ENCODE measurements around the gene PSMB11.

Gene PSMB11

GRCh38 chr14:23021889-23022442, 20.0 kb upstream of the PSMB11 start:
- Histone ChIP-seq H3K9me3 (replicated peaks in 1 of 11) (no peaks in the 10 kb centered on the region), H3K27ac (no peak overlapping the region), H3K4me1 (peaks cover 0 to 20% (median 7%) of the 10 kb centered on the region in 10 experiments; a peak in 10 of 20 replicates)

DNA sequence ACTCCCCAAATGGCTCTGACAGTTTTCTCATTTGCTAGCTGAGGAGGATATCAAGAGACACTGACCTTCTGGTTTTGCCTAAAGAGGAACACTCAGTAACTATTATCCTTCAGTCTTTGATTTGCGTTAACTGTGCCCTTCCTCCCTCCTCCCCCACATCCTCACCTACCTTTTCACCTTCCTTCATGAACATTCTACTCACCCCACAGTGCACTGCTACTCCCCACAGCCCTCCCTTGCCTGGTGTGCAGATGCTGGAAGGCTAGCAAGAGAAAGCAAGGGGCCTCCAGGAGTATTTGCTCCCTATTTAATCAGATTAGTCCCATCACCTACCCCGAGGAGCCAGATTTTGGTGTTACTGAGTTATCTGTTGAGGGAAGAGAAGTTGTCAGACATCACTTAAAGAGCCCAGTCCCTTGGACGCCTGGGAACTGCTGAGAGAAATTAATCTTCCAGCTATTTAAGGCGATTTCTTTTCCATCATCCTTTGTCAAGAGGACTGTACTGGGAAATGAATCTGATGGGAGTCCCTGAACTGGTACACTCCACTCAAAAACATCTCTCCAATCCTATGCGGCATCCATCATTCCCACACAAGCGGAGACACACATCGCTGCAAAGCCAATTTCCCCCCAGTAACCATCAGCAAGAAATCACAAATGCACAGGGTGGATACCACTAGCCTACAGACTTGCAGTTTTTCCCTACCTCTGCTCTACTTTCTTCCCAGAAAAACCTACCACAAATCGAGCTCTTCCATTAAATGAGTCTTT, 18.8 kb upstream of the PSMB11 start:
- no peaks in the 10 kb centered on the region for H3K9me3 ChIP-seq (replicated peaks in 1 of 11)
- TF ChIP-seq Cebpa-rat (IDR thresholded peaks at IDR 0.05) = no peak
- 0 out of 22 replicates have a peak overlapping the region, but pooled peaks of 2 of the 11 experiments have one; percentile 10 to 16 for H3K9ac ChIP-seq
- H3K4me2 ChIP-seq = no peak overlapping the region
- H3K27ac ChIP-seq = no peak overlapping the region
- H3K4me1 ChIP-seq = peaks cover 0 to 26% (median 9%) of the 10 kb centered on the region in 10 experiments; a peak in 13 of 20 replicates
- H3K27me3 ChIP-seq = no peaks in the 10 kb centered on the region
- peaks cover 0 to 44% (median 25%) of the 10 kb centered on the region in 11 experiments; a peak in 16 of 22 replicates for H4K20me1 ChIP-seq
- no peak overlapping the region for H3K4me3 ChIP-seq
- peaks cover 48 to 79% (median 70%) of the 10 kb centered on the region in 11 experiments for H3K36me3 ChIP-seq

More at GRCh38 chr14:23021889-23022442, 20.0 kb upstream of the PSMB11 start:
- no peak overlapping the region for H3K4me2 ChIP-seq
- H3K36me3 ChIP-seq = peaks cover 38 to 66% (median 57%) of the 10 kb centered on the region in 11 experiments
- TF ChIP-seq Cebpa-rat (IDR thresholded peaks at IDR 0.05) = no peak
- no peak overlapping the region for H3K4me3 ChIP-seq
- no peak overlapping the region for H3K9ac ChIP-seq
- H4K20me1 ChIP-seq = peaks cover 0 to 35% (median 21%) of the 10 kb centered on the region in 11 experiments; a peak in 13 of 22 replicates
- no peaks in the 10 kb centered on the region for H3K27me3 ChIP-seq

- 0 out of 22 replicates have a peak overlapping the region, but pooled peaks of 1 of the 11 experiments have one; percentile 10 for H3K9ac ChIP-seq
- H3K27me3 ChIP-seq = no peaks in the 10 kb centered on the region
- peaks cover 54 to 84% (median 75%) of the 10 kb centered on the region in 11 experiments for H3K36me3 ChIP-seq
- TF ChIP-seq Cebpa-rat (IDR thresholded peaks at IDR 0.05) = no peak
- H4K20me1 ChIP-seq = peaks cover 0 to 49% (median 30%) of the 10 kb centered on the region in 11 experiments; a peak in 16 of 22 replicates
- H3K4me2 ChIP-seq = no peak overlapping the region
- H3K9me3 ChIP-seq (replicated peaks in 1 of 11) = no peaks in the 10 kb centered on the region
- H3K4me3 ChIP-seq = no peak overlapping the region
- H3K27ac ChIP-seq = no peak overlapping the region
- peaks cover 4 to 32% (median 13%) of the 10 kb centered on the region in 10 experiments for H3K4me1 ChIP-seq
Observed at GRCh38 chr14:23023795-23024152, 18.2 kb upstream of the PSMB11 start.

DNA sequence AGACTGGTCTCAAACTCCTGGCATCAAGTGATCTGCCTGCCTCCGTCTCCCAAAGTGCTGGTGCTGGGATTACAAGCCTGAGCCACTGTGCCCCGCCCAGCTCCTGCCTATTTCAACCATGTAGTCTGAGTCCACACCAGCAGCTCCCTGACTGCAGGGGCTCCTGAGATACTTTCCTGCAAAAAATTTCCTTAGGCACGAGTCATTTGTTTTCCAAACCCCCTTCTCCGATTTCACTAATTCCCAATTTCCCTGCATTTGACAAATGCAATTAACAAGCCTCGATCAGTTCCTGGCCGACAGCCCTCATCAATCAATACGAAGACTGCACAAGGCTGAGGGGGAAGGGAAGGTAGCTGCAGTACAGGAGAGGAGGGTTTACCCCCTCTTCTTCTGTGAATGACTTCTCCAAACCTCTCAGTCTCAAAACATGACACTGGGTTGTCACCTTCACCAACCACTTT, 17.4 kb upstream of the PSMB11 start:
- H4K20me1 ChIP-seq = peaks cover 0 to 57% (median 36%) of the 10 kb centered on the region in 11 experiments; a peak in 16 of 22 replicates
- H3K9me3 ChIP-seq (replicated peaks in 1 of 11) = no peaks in the 10 kb centered on the region
- no peak overlapping the region; a peak in 1 of 22 replicates for H3K9ac ChIP-seq
- peaks cover 13 to 40% (median 22%) of the 10 kb centered on the region in 10 experiments for H3K4me1 ChIP-seq
- no peak overlapping the region for H3K27ac ChIP-seq
- peak overlapping the region in 1 of 11 experiments; percentile 42; a peak in 1 of 22 replicates for H3K4me2 ChIP-seq
- TF ChIP-seq Cebpa-rat (IDR thresholded peaks at IDR 0.05) = no peak
- H3K4me3 ChIP-seq = no peak overlapping the region
- H3K36me3 ChIP-seq = peaks cover 62 to 93% (median 83%) of the 10 kb centered on the region in 11 experiments
- H3K27me3 ChIP-seq = no peaks in the 10 kb centered on the region

DNA sequence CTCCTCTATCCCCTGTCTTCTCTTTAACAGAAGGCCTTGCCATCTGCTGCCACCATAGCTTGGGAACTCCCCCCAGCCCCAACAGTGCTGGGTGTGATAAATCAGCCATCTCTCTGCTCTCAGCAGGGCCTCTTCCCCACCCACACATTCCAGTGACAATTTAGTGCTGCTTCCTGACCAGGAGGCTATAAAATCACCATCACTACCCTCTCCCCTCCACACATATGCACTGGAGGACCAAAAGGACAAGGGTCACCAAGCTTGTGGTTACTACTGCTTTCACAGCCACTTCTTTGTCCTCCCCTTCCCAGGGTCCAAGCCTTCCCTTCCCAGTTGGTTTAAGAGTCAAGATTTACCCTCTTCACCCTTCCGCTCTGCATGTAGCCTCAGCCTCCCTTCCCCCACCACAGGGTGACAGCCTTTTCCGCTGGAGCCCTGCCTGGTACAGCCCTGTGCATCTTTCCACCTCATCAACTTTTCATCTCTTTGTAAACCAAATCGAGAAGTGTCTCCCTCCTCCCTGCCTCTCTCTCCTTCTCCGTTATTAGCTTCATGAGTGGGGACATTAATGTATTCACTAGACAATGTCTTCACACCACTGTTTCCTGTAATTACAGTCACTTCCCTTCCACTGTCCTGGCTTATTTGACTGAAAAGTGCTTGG, 16.7 kb upstream of the PSMB11 start:
- TF ChIP-seq Cebpa-rat (IDR thresholded peaks at IDR 0.05) = no peak
- H3K36me3 ChIP-seq = peaks cover 62 to 96% (median 85%) of the 10 kb centered on the region in 11 experiments
- peaks cover 13 to 43% (median 22%) of the 10 kb centered on the region in 10 experiments for H3K4me1 ChIP-seq
- no peak overlapping the region for H3K4me3 ChIP-seq
- H3K9ac ChIP-seq = peak overlapping the region in 1 of 11 experiments; percentile 19; a peak in 2 of 22 replicates
- no peak overlapping the region for H3K27ac ChIP-seq
- H3K27me3 ChIP-seq = no peaks in the 10 kb centered on the region
- H4K20me1 ChIP-seq = peaks cover 0 to 59% (median 36%) of the 10 kb centered on the region in 11 experiments; a peak in 16 of 22 replicates
- no peaks in the 10 kb centered on the region for H3K9me3 ChIP-seq (replicated peaks in 1 of 11)
- peak overlapping the region in 4 of 11 experiments; percentile 11 to 42 (median 36); a peak in 6 of 22 replicates for H3K4me2 ChIP-seq

DNA sequence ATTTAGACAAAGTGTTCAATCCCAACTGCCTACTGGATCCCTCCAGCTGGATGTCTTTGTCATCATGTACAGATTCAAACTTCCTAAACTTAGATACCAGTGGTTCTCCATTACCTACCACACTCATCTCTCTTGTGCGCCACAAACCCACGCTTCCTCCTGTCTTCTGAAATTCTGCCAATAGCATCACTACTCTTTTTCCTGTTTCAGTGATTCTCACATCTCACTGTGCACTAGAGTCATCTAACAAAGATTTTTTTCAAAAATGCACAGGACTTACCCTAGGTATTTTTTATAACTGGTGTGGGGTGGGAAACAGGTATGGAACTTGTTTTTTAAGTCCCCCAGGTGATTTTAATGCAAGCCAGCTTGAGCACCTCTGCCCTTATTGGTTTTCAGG, 13.2 kb upstream of the PSMB11 start:
- peaks cover 28 to 66% (median 42%) of the 10 kb centered on the region in 10 experiments for H3K4me1 ChIP-seq
- H3K9me3 ChIP-seq (replicated peaks in 1 of 11) = no peaks in the 10 kb centered on the region
- peak overlapping the region; percentile 39 to 73 (median 54); a peak in 21 of 22 replicates for H3K4me2 ChIP-seq
- H3K9ac ChIP-seq = peak overlapping the region in 2 of 11 experiments; percentile 5 to 10; a peak in 1 of 22 replicates
- H3K27me3 ChIP-seq = no peaks in the 10 kb centered on the region
- H3K27ac ChIP-seq = 0 out of 22 replicates have a peak overlapping the region, but pooled peaks of 1 of the 11 experiments have one; percentile 3
- peaks cover 79 to 98% (median 95%) of the 10 kb centered on the region in 11 experiments for H3K36me3 ChIP-seq
- no peak overlapping the region; a peak in 1 of 20 replicates for H3K4me3 ChIP-seq
- TF ChIP-seq Cebpa-rat (IDR thresholded peaks at IDR 0.05) = no peak
- H4K20me1 ChIP-seq = peaks cover 0 to 60% (median 35%) of the 10 kb centered on the region in 11 experiments; a peak in 16 of 22 replicates

- H3K36me3 ChIP-seq = peaks cover 59 to 77% (median 75%) of the 10 kb centered on the region in 11 experiments
Observed at GRCh38 chr14:23030936-23031335, 11.1 kb upstream of the PSMB11 start.

DNA sequence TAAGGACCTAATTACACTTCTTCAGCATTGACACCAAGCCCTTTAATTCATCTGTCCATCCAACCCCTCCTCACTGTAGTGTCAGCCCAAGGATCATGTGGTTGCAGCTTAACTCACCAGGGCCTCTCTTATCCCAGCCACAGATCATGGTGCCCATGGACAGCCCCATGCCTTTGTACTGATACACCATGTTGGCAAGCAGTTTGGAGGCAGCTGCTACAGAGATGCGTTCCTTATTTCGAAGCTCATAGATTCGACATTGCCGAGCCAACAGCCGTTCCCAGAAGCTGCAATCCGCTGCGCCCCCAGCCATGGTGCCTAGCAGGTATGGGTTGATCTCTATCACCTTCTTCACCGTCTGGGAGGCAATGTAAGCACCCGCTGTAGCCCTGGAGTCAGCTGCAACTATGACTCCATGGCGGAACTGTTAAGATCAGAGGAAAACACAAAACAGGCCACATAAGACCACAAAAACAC, 8.7 kb upstream of the PSMB11 start:
- Histone ChIP-seq H3K9ac (peak overlapping the region; percentile 92 to 99 (median 96); a peak in 18 of 22 replicates), H3K9me3 (replicated peaks in 1 of 11) (no peaks in the 10 kb centered on the region), H3K36me3 (peaks cover 44 to 54% (median 51%) of the 10 kb centered on the region in 11 experiments), H4K20me1 (peaks cover 0 to 24% (median 12%) of the 10 kb centered on the region in 11 experiments; a peak in 11 of 22 replicates), H3K4me2 (peak overlapping the region; percentile 84 to 98 (median 93)), H3K4me3 (peak overlapping the region; percentile 81 to 93 (median 89); a peak in 19 of 20 replicates), H3K27me3 (no peaks in the 10 kb centered on the region), H3K4me1 (peaks cover 33 to 54% (median 43%) of the 10 kb centered on the region in 10 experiments), H3K27ac (peak overlapping the region in 8 of 11 experiments; percentile 93 to 100 (median 97); a peak in 10 of 22 replicates)
- TF ChIP-seq Cebpa-rat (IDR thresholded peaks at IDR 0.05) = no peak

More at GRCh38 chr14:23030936-23031335, 11.1 kb upstream of the PSMB11 start:
- Histone ChIP-seq H3K27ac (no peak overlapping the region), H4K20me1 (peaks cover 0 to 39% (median 20%) of the 10 kb centered on the region in 11 experiments; a peak in 14 of 22 replicates), H3K27me3 (no peaks in the 10 kb centered on the region), H3K4me1 (peaks cover 36 to 62% (median 48%) of the 10 kb centered on the region in 10 experiments), H3K4me3 (no peak overlapping the region), H3K9me3 (replicated peaks in 1 of 11) (no peaks in the 10 kb centered on the region), H3K4me2 (no peak overlapping the region), H3K9ac (no peak overlapping the region)
- no peak for TF ChIP-seq Cebpa-rat (IDR thresholded peaks at IDR 0.05)
